ENCODE data around the gene PNPLA3. TPM values are rescaled to one million over a fixed set of nuclear protein-coding genes. Genes with fewer than 3 reads are reported as not detected.
A peak's percentile ranks its signal among the peaks of the same experiment; 100 is the strongest.

Gene PNPLA3
- total RNA-seq, 1 experiment from 2014 or later, result 2.9 TPM

DNA sequence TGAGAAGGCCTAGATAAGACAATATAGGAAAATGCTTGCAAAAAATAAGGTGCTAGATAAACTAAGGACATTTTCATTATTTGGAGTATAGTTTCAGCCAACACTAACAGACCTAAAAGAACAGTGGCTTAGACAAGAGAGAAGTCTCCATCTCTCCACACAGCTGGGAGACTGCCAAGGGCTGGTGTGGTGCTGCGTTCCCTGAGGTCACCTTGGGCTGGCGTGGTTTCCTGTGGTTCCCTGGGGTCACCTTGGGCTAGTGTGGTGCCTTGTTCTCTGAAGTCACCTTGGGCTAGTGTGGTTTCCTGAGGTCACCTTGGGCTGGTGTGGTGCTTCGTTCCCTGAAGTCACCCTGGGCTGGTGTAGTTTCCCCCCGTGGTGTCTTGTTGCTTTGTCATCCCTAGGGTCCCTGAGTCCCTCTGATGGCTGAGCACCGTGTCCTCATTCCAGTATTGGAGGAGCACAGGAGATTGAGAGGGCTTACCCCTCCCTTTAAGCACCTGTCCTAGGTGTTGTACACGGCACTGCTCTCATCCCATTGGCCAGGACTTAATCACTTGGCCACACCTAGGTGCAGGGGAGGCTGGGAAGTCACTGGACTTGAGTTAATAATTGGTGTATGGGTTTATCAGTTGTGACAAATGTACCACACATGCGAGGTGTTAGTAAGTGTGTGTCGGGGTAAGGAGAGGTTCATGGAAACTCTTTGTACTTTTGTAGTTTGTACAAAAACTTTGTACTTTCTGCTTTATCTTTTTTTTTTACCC is 46.6 kb downstream of the PNPLA3 start:
- Histone ChIP-seq H3K9me3 (replicated peaks) (no peaks in the 10 kb centered on the region), H3K4me3 (no peak overlapping the region), H3K4me1 (replicated peaks) (no peaks in the 10 kb centered on the region), H3K36me3 (peaks cover 84% of the 10 kb centered on the region), H3K27me3 (replicated peaks) (no peaks in the 10 kb centered on the region), H3K27ac (no peak overlapping the region)
- no peak for DNase-seq (ENCODE audit: low read depth in 1 of 2, low spot score in 2 of 2)

DNA sequence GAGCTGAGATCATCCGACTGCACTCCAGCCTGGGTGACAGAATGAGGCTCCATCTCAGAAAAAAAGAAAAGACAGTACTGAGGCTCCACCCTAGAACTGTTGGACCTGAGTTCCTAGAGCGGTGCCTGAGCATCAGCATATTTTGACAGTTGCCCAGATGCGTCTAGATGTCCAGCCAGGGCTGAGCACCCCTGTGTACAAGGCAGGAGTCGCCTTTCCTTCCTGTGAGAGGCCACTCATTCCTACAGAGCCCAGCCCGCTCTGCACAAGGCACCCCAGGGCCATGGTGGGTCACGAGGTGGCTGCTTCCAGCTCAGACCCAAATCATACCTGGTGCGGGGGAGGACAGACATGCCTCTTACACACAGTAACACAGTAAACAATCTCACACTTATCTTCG is 47.5 kb downstream of the PNPLA3 start:
- no peak overlapping the region for H3K4me3 ChIP-seq
- no peak for DNase-seq (ENCODE audit: low read depth in 1 of 2, low spot score in 2 of 2)
- H3K9me3 ChIP-seq (replicated peaks), result no peaks in the 10 kb centered on the region
- H3K36me3 ChIP-seq, result peaks cover 83% of the 10 kb centered on the region
- no peaks in the 10 kb centered on the region for H3K27me3 ChIP-seq (replicated peaks)
- H3K27ac ChIP-seq, result no peak overlapping the region
- H3K4me1 ChIP-seq (replicated peaks), result no peaks in the 10 kb centered on the region

DNA sequence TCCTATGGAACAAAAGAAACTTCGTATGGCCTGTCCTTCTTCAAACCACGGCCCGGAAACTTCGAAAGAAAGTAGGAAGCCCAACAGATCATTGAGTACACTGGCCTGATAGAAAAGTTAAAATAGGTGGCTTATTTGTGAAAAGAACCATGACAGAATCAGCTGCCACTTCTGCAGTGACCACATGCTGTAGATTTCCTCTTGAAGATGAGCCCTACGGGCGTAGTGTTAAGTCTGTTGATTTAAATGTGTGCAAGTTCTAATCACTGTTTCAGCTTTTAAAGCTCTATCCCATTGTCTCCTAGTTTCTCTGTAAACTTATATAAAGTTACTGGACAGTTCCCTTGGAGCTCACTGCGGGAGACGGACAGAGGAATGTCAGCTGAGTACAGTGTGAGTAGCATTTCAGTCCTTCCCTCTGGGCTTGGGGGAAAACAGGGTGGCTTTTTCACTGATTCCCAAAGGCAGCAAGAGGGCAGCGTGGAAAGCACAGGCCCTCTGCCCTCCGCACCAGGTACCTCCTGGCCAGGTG is 49.4 kb downstream of the PNPLA3 start:
- H3K4me1 ChIP-seq (replicated peaks), result no peaks in the 10 kb centered on the region
- no peaks in the 10 kb centered on the region for H3K9me3 ChIP-seq (replicated peaks)
- H3K27me3 ChIP-seq (replicated peaks), result no peaks in the 10 kb centered on the region
- no peak for DNase-seq (ENCODE audit: low read depth in 1 of 2, low spot score in 2 of 2)
- H3K36me3 ChIP-seq, result peaks cover 86% of the 10 kb centered on the region
- H3K4me3 ChIP-seq, result no peak overlapping the region
- H3K27ac ChIP-seq, result no peak overlapping the region

DNA sequence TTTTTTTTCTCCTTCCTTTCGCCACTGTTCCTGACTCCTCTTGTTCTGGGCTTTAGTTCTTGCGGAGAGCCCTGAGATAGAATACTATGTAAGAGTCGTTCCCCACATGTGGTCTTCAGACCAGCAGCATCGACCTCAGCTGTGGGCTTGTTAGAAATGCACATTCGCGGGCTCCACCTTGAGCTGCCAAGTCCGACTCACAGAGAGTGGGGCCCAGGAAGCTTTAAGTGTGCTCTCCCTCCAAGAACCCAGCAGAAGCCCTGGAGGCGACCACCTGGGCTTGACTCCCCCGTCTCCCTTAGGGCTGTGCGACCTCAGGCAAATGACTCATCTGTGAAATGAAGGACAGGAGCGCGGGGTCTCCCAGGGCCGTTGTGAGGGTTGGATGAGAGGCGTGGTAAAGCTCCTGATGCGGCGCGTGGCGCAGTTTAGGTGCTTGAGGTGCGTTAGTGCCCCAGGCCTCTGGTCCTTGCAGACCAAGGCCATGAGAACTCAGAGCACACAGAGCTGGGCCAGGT is 50.5 kb downstream of the PNPLA3 start:
- Histone ChIP-seq H3K27ac (no peak overlapping the region), H3K27me3 (replicated peaks) (no peaks in the 10 kb centered on the region), H3K4me1 (replicated peaks) (no peaks in the 10 kb centered on the region), H3K9me3 (replicated peaks) (no peaks in the 10 kb centered on the region), H3K4me3 (no peak overlapping the region), H3K36me3 (peaks cover 80% of the 10 kb centered on the region)
- DNase-seq (ENCODE audit: low read depth in 1 of 2, low spot score in 2 of 2), result no peak

DNA sequence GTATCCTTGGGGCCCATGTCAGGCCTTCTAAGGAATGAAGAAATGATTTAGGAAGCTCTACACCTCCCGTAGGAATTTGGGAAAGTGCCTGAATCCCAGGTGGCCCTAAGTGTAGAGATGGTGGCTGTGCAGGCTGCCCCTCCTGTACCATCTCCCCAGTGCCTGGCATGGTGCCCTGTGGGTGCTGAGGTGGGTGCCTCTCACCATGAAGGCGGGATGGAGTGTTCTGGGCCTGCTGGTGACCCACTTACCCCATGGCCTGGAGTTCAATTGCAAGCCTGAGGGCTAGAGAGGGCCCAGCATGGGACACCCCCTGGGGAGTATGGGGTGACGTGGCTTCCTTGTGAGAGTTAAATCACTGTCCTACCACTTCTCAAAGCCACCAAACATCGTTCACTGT is 51.4 kb downstream of the PNPLA3 start:
- no peak overlapping the region for H3K4me3 ChIP-seq
- no peak overlapping the region for H3K27ac ChIP-seq
- H3K4me1 ChIP-seq (replicated peaks), result no peaks in the 10 kb centered on the region
- H3K27me3 ChIP-seq (replicated peaks), result no peaks in the 10 kb centered on the region
- peaks cover 81% of the 10 kb centered on the region for H3K36me3 ChIP-seq
- H3K9me3 ChIP-seq (replicated peaks), result no peaks in the 10 kb centered on the region
- DNase-seq (ENCODE audit: low read depth in 1 of 2, low spot score in 2 of 2), result no peak

DNA sequence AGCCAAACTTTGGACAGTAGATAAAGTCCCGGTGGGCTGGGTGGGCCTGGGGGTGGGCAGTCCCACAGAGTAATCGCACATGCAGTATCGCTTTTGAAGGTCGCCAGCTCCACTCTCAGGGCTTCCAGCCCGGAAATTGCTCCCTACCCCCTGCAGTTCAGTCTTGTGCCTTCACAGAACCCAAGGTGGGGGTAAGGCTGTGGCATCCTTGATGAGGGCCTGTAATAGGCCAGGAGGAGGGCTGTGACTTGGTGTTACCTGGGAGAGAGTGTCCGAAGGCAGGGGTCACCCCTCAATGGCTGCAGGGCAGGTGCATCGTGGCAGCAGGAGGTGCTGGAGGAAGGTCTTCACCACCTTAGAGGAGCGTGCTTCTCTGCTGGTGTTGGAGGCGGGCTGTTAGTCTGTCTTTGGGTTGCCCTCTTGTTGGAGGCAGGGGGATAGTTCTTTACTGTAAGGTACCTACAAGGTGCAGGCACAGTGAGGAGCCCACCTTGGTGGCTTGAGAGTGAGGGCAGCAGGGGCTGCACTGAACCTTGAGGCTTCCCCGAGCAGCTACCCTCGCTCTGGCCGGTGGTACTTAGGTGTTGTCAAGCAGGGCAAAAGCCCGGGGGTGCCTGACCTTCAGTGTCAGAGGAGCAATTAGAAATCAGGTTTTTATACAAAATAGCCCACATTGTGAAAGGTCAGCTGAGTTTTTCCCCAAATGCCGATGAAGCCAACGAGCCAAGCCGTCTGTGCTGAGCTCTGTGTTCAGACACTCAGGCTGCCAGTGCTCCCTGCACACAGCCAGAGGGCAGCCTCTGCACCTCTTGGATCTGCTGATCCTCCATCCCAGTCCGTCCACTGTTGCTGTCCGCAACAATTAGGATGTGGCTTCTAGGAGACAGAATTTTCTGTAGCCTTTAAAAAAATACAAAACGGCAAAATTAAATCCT is 53.5 kb downstream of the PNPLA3 start:
- Histone ChIP-seq H3K27ac (no peak overlapping the region), H3K9me3 (replicated peaks) (no peaks in the 10 kb centered on the region), H3K4me3 (no peak overlapping the region), H3K4me1 (replicated peaks) (no peaks in the 10 kb centered on the region), H3K36me3 (peaks cover 79% of the 10 kb centered on the region), H3K27me3 (replicated peaks) (no peaks in the 10 kb centered on the region)
- DNase-seq (ENCODE audit: low read depth in 1 of 2, low spot score in 2 of 2), result no peak

DNA sequence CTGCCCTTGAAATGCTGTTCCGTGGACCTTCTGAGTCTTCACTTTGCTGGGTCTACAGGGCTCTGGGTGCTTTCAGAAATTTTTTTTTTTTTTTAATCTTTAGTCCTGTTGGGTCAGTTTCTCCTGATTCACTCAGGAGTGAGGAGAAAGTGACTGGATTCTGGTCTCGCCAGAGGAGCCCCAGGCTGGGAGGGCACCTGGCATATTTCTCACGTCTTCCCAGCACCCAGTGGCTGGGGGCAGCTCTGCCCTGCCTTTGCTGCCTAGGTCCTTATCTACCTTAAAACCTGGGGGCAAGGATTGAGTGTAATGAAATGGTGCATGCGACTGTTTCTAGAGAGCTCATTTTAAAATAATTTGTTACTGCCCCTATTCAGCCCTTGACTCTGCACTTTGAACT is 55.0 kb downstream of the PNPLA3 start:
- Histone ChIP-seq H3K4me1 (replicated peaks) (no peaks in the 10 kb centered on the region), H3K27ac (no peak overlapping the region), H3K36me3 (peaks cover 74% of the 10 kb centered on the region), H3K9me3 (replicated peaks) (no peaks in the 10 kb centered on the region), H3K4me3 (no peak overlapping the region), H3K27me3 (replicated peaks) (no peaks in the 10 kb centered on the region)
- DNase-seq (ENCODE audit: low read depth in 1 of 2, low spot score in 2 of 2), result no peak

DNA sequence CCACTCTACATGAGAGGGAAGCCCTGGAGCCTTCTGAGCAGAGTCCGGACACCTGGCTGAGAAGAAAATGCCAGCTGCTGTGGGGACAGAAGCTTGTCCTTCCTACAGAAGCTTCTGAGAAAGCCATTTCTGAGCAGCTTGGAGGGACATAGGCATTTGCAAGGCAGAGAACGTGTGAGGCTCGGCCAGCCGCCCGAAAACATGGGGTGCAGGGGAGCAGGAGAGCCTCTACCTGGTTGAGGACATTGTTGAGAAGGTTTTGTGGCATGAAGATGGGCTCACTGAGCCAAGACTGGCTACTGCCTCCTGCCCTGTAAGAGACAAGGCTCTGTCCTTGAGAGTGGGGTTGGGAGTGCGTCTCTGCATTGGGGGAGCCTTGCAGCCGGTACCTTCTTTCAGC is 57.0 kb downstream of the PNPLA3 start:
- Histone ChIP-seq H3K27ac (no peak overlapping the region), H3K27me3 (replicated peaks) (no peaks in the 10 kb centered on the region), H3K36me3 (peaks cover 76% of the 10 kb centered on the region), H3K9me3 (replicated peaks) (no peaks in the 10 kb centered on the region), H3K4me1 (replicated peaks) (peaks cover 5% of the 10 kb centered on the region; the same call in 1 of the 2 replicates), H3K4me3 (no peak overlapping the region)
- no peak for DNase-seq (ENCODE audit: low read depth in 1 of 2, low spot score in 2 of 2)

DNA sequence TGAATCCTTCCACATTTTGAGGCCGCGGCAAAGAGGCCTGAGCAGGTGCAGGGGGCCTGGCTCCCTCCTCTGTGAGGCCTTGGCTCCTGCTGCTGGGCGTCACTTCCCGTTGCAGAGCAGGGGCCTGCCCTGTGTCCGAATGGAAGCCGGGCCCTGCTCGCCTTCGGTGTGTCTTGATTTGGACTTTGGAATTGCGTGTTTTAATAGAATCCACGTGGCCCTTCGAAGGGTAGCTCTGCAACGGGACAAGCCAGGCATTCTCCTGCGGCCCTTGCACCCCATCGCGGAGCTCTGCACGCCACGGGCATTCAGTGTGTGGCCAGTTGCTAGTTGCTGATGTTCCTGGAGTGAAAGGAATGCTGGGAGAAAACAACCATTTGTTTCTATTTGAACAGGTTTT is 57.4 kb downstream of the PNPLA3 start:
- H3K4me1 ChIP-seq (replicated peaks), result peaks cover 5% of the 10 kb centered on the region; the same call in 1 of the 2 replicates
- H3K4me3 ChIP-seq, result no peak overlapping the region
- no peaks in the 10 kb centered on the region for H3K9me3 ChIP-seq (replicated peaks)
- peaks cover 72% of the 10 kb centered on the region for H3K36me3 ChIP-seq
- DNase-seq (ENCODE audit: low read depth in 1 of 2, low spot score in 2 of 2), result no peak
- no peak overlapping the region for H3K27ac ChIP-seq
- no peaks in the 10 kb centered on the region for H3K27me3 ChIP-seq (replicated peaks)

DNA sequence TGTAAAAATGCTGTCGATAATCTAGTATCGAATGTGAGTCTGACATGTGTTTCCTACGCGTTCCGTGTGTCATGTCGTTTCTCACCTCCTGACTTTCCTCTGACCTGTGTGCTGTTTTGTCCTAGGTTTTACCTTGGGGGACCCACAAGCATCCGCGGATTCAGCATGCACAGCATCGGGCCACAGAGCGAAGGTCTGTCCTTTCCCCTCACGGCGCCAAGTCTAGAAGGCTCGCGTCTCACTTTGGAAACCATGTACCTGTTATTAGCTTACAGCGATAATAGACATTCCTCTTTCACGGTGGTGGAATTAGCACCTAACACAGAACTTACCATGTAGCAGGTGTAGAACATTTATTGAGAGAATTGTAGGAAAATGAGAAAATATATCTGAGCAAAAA is 60.2 kb downstream of the PNPLA3 start:
- no peaks in the 10 kb centered on the region for H3K27me3 ChIP-seq (replicated peaks)
- DNase-seq (ENCODE audit: low read depth in 1 of 2, low spot score in 2 of 2), result no peak
- no peak overlapping the region for H3K27ac ChIP-seq
- no peaks in the 10 kb centered on the region for H3K9me3 ChIP-seq (replicated peaks)
- H3K36me3 ChIP-seq, result peaks cover 72% of the 10 kb centered on the region
- H3K4me1 ChIP-seq (replicated peaks), result peaks cover 5% of the 10 kb centered on the region; the same call in 1 of the 2 replicates
- H3K4me3 ChIP-seq, result no peak overlapping the region

DNA sequence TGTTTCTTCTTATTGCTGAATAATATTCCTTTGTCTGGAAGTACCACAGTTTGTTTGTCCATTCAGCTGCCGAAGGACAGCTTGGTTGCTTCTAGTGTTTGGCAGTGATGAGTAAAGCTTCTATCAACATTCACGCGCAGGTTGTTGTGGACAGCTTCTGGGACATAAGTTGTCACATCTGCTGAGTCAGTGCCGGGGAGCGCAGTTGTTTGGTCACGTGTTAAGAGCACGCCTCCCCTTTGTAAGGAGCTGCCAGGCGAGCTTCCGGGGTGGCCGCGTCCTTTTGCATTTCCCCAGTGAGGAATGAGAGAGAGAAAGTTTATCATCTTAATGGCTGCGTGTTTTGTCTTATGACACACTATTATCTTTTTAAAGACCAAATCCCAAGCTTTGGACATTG is 61.9 kb downstream of the PNPLA3 start:
- H3K27me3 ChIP-seq (replicated peaks), result no peaks in the 10 kb centered on the region
- H3K9me3 ChIP-seq (replicated peaks), result no peaks in the 10 kb centered on the region
- H3K4me1 ChIP-seq (replicated peaks), result peaks cover 7% of the 10 kb centered on the region
- 0 out of 2 replicates have a peak overlapping the region, but pooled peaks have one; percentile 16 for H3K27ac ChIP-seq
- H3K4me3 ChIP-seq, result no peak overlapping the region
- H3K36me3 ChIP-seq, result peaks cover 73% of the 10 kb centered on the region
- DNase-seq (ENCODE audit: low read depth in 1 of 2, low spot score in 2 of 2), result peak; percentile 55 to 80

DNA sequence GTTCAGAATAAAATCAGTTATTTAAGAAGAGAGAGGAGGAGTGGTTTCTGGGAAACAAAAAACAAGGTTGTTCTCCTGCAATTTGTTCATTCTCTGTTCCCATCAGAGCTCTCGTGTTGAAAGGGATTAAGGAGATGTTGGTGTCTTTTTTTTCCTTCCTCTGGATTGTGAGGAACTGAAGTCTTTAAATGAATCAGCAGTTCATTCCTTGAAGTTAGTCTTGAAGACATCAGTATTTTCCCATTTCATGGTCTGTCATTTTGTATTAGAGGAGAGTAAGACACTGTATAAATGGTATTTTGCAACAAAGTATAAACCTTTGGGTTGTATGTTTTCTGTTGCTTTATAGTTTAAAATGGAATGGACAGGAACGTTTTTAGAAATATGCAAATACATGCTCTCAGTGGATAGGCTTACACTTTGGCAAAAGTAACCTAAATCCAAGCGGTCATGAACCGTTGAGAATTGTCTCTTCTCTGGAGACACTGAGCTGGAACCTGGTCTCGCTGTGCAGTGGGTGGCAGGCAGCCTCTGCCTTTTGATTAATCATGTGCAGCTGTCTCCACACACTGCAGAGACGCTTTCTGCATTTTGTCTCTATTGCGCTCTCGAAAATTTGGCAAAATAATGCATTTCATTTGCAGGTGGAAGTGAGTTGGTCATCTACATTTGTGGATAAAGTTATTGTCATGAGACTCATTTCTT is 64.7 kb downstream of the PNPLA3 start:
- DNase-seq (ENCODE audit: low read depth in 1 of 2, low spot score in 2 of 2), result no peak
- H3K27ac ChIP-seq, result no peak overlapping the region
- H3K4me1 ChIP-seq (replicated peaks), result peaks cover 30% of the 10 kb centered on the region
- H3K4me3 ChIP-seq, result no peak overlapping the region
- peaks cover 81% of the 10 kb centered on the region for H3K36me3 ChIP-seq
- no peaks in the 10 kb centered on the region for H3K9me3 ChIP-seq (replicated peaks)
- no peaks in the 10 kb centered on the region for H3K27me3 ChIP-seq (replicated peaks)

DNA sequence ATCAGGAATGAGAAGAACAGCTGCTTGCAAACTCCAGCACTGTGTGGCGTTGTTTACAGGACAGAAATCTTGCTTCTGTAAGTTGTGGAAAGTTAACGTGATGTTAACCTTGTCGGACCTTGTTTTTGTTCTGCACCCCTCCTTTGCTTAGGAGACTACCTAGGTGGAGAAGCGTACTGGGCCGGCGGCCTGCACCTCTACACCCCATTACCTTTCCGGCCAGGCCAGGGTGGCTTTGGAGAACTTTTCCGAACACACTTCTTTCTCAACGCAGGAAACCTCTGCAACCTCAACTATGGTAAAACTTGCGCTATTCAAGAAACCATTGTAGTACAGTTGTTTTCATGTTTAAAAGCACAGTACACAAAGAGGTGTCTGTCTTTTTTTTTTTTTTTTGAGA is 65.4 kb downstream of the PNPLA3 start:
- peaks cover 32% of the 10 kb centered on the region for H3K4me1 ChIP-seq (replicated peaks)
- no peak for DNase-seq (ENCODE audit: low read depth in 1 of 2, low spot score in 2 of 2)
- H3K36me3 ChIP-seq, result peaks cover 82% of the 10 kb centered on the region

More for the DNA sequence above, 65.4 kb downstream of the PNPLA3 start:
- Histone ChIP-seq H3K27ac (no peak overlapping the region), H3K9me3 (replicated peaks) (no peaks in the 10 kb centered on the region), H3K27me3 (replicated peaks) (no peaks in the 10 kb centered on the region), H3K4me3 (no peak overlapping the region)
